GM18517 (cell line): ENCODE results near the gene DCUN1D2.
"Not testable (repeated sequence)": the region's sequence is repeated elsewhere in the genome, so short reads cannot be mapped to it uniquely, and the experiment has no call there.

ENCODE experiments used
- ATAC-seq: cut with Tn5 transposase; IDR thresholded peaks from one replicate; pipeline ENCODE4 v1.9.1; 2021; ENCODE audit warnings: mild to moderate bottlenecking, moderate library complexity; ENCODE audit not compliant: unreplicated experiment

DCUN1D2 gene

DNA sequence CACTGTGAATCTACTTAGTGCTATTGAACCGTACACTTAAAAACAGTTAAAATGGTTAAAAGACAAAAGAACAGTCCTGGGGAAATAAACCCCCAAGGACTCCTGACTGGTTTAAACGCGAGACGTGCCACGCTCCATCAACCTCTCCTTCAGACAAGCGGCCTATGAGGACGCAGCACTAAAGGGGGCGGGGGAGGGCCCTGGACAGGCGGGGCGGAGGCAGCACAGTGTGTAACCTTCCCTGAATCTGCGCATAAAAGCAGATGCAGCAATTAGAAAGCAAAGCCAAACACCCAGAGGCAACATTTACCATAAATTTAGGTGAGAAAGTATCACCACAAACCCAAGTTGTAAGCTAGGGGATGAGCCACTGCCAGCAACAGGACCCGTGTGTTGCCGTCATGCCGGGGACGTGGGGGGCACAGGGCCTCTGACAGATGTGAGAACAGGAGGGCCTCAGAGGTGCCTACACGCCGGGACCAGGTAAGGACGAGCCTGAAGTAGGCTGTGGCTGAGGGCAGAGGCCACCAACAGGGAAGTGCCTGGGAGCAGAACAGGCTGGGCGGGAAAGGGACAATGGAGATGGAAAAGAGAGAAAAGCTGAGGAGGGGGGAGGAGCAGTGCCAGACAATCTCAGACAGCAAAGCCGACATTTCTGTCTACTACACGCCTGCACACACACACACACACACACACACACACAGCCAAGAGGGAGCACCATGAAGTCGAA, 21.9 kb downstream of the DCUN1D2 start:
- no peak for ATAC-seq

DNA sequence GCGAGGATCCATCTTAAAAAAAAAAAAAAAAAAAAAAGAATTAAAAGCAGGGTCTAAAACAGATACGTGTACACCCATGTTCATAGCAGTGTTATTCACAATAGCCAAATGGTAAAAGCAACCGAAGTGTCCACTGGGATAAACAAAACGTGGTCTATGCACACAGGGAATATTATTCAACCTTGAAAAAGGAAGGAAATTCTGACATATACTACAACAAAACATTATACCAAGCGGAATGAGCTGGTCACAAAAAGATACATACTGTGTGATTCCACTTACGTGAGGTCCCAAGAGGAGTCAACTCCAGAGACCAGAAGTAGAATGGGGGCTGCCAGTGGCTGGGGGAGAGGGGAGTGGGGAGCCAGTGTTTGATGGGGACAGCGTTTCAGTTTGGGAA, 22.5 kb downstream of the DCUN1D2 start:
- no peak for ATAC-seq

DNA sequence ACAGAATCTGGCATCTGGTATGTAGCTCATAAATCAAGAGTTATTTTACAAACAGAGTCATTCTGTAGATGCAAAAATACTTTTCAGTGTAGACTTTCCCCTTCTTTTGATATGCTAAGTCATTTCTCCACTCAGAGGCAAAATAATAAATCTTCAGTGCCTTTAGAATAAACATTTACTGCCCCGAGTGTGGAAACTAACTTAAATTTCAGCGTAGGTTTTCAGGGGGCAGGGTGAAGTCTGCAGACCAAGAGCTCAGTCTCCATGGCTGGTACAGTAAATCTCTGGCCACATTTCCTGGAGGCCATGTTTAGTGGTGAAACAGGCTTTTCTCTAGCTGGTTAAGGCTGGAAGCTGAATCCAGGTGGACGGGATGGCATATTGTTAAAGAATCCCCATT, 24.1 kb downstream of the DCUN1D2 start:
- ATAC-seq = no peak

DNA sequence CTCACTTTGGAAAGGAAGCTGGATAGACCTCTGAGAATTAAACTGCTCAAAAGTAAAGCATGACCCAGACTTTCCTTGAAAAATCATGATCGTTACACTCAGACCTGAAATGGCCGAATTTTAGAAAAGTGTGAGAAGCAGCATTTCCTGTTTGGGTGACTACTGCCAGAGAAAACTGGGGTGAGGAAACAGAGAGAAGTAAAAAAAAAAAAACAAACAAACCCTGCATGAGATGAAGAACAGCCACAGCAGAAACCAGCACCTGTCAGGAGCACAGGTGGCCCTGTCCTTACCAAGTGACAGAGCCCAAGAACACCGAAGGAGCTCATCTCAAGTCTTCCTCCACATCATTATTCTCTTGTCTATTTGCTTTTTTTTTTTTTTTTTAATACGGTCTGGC, 25.2 kb downstream of the DCUN1D2 start:
- no peak for ATAC-seq

DNA sequence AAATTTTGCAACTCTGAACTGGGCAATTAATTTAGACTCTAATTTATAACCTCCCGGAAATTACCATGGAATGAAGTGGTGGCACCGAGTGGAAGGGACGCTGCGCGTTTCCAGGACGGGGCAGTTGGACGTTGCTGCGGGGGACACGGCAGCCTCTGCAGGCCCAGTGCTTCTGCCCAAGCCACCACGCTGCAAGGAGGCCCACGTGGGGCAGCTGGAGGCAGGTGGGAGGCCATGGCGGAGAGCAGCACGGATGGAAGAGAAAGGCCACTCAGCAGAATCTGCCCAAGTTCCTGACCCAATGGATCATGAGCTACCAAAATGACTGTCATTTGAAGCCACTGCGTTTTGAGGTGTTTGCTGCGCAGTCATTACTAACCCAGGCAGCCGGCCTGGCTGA, 26.0 kb downstream of the DCUN1D2 start:
- no peak for ATAC-seq

DNA sequence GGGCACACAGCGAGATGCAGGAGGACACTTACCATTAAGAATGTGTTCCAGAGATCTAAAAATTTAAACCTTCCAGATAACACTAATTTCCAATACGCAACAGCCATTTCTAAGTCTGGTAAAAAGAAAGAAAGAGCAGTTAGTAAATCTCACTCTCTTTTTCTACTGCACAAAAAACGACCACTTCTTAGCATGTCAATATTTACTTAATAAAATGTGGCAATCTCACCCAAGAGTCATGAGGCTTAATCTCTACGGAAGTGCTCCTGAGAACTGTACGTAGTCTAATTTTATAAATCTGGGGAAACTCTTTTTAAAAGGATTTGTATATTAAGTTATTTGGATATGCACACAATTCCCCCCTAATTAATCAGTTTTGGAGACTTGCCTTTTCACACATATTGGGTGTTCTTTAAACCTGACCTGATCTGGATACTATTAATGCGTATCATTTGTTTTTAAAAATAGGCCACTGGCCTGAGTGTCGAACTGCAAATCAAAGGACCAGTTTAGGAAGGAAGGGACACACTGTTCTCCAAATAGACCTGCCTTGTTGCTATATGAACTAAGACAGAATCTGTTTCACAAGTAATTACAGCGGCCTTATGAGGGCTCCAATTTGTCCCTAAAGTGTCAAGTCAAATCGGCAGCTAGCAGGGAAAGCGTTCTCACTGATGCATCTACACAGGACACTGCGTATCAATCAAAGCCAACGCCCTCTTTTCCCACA, 29.3 kb downstream of the DCUN1D2 start:
- no peak for ATAC-seq

DNA sequence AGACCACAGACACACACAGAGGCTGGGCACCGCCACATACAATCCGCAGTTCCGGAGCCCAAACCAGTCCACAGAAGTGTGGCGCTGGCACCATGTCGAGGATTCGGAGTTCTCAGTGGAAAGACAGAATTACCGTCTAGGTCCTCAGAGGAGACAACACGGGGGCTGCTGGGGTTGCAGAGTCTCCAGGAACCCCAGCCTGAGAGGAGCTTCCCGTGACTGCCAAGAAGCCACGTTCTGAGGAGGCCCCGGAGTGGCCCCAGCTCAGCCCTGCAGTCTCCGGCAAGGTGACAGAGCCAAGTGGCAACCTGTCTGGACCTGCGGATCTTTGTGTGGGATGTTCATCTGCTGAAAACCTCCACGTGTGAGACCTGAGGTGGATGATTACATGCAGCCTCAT, 29.9 kb downstream of the DCUN1D2 start:
- ATAC-seq = no peak

DNA sequence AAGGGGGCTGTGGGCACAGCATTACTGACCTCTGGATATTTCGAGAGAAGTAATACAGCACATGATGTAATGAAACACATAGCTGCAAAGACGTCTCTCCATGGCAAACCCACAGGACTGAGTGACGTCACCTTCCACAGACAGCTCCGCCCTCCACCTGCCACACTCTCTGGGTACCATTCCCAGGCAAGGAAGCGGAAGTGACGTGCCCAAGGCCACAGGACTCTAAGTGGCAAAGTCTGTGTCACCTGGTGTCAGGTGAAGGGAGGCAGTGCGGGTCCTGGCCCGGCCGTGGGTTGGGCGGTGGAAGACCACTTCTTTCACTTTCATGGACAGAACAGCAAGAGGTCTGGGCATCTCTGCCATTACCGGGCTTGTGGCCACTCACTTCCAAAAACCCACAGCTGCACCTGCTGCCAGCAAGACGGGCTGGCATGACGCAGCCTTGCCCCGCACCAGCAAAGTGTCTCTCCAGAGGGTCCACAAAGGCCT, 30.4 kb downstream of the DCUN1D2 start:
- ATAC-seq = no peak

DNA sequence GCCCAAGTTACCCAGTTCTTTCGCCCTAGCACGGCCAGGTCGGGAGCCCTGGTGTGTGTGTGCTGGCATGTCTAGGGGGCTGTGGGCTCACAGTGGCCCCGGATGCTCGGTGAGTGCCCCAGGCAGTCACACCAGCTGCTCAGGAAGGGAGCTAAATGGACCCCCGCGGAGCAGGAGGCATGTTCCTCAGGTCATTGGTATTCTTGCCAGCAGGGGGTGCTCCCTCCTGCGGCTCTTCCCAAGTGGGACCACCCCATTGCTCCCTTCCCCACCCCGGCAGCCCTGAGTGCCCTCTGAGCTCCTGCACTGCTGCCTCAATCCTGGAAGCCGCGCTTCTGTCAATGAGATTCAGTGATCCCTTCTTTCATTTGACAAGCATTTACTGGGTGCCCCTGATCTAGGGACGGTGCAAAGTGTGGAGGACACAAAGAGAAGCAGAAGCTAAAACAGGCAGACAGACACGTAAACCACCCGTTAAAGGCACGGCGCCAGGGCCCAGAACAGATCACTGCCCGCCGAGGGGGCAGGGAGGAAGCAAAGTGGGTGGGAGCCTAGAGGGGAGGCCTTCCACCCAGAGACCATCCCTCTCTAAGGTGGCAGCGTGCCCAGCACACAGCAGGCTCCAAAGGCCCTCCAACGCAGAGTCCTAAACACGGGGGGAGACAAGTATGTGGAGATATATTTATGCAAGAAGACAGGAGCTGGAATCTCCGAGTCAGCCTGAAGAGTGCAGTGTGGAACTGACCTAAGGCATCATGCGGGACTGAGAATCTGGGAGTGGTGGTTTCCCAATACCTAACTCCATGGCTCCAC, 32.1 kb downstream of the DCUN1D2 start:
- ATAC-seq = no peak

DNA sequence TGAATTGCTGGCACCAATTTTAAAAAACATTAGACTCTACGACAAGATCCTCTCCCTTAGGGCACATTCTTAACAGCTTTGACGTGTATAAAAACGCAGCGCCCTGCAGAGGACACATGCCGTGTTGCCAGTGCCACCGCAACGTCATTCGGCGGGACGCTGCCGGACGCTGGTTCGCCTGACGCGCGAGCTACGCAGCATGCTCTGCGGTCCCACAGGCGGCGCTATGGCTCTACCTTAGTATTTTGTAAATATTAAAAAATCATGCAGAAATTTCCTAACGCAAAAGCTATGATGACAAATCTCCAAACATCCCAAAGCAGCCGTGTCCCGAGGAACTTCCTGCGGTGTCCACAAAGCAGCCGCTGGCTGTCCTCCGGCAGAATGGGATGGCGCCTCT, 33.0 kb downstream of the DCUN1D2 start:
- ATAC-seq = no peak

DNA sequence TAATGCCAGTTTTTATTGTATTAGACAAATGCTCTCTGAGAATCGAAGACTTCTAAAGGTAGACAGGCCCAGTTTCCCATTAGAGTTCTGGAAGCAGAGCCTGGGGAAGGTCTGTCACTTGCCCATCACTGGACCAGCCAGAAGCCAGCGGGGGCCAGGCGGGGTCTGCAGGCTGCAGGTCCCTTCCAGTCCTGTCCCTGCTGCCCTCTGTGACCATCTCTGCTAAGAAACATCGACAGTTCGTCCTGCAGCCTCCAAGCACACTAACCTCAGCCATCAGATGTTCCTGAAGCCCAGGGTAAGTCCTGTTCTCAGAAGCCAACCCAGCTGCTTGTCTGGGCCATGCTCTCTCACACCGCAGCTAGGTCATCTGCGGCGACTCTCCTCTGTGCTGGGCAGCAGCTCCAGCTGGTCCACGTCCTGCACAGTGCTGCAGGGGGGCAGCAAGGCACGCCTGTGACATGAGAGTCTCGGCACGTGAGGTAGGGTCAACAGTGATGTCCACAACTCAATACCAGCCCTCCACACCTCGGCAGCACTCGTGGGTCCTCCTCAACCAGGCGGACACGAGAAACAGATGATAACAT, 34.3 kb downstream of the DCUN1D2 start:
- ATAC-seq = no peak

DNA sequence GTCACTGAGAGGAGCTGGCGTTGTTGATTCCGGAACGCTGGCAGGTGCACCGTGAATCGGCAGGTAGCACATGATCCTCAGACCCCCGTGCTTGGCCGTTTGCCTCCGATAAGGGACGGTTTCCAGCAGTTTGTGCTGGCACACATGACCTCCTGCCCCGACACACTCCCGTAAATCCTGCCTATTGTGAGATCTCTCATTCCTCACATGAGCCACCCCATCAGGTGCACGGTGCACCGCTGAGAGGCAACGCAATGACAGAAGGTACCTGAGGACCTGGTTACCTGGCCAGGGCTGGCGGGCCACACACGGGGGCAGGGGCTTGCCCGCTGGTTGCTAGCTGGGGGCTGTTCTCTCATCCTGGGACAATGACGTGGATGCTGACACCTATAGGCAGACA, 35.1 kb downstream of the DCUN1D2 start:
- ATAC-seq = no peak

DNA sequence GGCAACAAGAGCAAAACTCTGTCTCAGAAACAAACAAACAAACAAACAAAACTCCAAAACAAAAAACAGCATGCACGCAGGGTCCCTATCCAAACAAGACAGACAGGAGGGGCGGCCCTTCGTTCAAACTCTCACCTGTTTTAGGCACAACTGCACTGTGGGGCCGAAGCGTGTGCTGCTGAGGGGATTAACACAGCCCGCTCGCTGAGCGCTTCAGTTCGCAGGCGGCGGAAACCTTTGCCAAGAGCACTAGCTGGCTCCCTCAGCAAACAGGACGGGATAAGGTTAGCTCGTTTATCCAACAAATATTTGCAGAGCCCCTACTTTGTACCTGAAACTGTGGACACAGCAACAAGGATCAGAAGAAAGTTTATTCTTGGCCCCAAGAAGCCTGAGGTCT, 35.6 kb downstream of the DCUN1D2 start:
- ATAC-seq = no peak

DNA sequence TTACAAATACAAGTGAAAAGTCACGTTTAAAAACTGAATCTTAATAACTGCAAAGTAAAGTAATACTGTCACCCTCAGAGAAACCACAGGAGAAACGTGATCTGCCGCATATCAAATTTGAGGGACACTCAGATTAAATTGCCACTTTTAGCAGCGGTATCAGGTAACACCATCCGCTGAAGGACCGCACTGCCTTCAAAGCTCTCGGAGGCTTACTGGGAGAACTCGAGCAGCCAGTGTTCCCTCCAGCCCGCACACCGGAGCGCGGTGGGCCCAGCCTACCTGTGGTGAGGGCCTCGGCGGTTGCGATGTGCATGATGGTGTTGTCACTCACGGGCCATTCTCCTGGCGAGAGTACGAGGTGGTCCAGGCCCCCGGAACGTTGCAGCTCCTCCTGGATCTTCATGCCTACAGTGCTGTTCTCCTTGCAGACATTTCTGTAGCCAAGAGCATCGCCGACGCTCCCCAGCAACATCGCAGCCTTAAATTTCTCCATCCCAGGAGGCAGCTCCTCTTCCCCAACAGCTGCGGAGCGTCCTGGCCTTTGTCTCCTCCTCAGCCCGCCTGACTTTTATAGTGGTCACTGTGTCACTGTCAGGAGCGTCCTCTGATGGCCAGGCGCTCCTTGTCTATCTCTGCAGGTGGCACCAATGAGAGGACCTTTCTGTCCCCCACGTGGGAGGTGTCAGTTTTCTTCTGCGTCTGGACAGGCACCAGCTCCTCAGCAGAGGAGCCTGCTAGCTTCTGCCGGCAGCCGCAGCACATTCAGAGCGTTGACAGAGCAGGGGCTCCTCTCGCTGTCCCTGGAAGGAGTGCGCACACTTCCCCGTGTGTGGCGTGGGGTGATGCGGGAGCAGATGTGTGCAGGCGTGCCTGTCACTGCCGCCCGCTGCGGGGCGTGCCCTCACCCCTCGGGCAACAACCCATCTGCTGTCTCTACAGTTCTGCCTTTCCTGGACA, 37.3 kb downstream of the DCUN1D2 start, which contains the start of gene ADPRHL1:
TSS of gene ADPRHL1 (minus strand) at position 547 of the 960 bp plus-strand sequence. CDS start at position 496, 51 bp downstream.
- ATAC-seq = no peak

DNA sequence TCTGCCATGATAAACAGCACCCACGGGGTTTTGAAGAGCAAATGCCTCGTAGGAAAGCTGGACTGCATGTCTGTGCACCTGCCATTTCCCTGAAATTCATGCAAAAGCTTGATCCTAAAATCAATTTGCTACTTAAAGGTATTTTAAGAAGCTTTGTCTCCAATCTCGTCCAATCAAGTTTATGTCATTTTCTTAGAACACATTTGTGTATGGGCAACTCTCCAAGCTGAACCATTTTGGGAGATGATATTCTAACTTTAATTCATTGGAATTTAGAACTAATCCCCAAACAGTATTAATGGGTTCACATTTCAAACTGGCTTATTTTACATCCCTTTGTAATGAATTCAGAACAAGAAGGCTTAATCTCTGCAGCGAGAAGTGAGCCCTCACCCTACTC, 38.0 kb downstream of the DCUN1D2 start:
- no peak for ATAC-seq

DNA sequence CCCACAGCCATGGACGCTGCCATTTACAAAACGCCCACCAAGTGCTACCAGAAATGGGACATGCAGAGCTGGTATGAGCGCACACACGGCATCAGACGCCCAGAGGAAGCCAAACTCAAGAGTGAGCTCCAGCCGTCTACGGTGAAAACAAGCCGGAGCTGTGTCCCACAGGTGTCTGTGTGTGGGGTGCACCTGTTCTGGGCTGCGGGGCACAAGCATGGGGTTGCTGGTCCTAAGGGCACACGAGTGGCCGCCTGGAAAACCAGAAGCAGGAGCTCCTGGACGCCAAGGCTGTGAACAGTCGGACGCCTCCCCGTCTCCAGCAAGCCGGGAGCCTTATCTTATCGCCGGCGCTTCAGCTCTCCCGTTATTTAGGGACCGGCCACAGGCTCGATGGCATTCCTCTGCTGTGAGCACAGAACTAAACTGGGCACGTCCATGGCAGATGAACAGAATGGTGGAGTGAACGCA, 38.5 kb downstream of the DCUN1D2 start:
- no peak for ATAC-seq

DNA sequence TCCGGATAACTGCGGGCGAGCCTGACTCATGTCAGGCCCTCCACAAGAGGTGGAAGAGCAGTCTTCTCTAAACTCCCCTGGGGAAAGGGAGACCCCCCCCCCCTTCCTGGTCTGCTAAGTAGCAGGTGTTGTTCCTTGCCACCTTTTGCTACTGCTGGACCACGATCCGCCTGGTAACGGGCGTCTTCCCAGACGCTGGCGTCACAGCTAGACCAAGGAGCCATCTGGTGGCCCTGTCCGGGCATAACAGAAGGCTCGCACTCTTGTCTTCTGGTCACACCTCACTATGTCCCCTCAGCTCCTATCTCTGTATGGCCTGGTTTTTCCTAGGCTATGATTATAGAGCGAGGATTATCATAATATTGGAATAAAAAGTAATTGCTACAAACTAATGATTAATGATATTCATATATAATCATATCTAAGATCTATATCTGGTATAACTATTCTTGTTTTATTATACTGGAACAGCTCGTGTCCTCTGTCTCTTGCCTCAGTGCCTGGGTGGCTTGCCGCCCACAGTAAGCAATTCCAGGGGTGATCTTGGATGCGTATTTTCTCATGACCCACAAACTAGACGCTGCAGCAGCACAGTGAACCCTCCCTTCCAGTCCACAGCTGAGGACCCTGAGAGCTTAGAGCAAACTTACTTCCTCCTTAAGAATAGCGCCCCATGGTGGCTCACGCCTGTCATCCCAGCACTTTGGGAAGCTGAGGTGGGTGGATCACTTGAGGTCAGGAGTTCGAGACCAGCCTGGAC, 39.5 kb downstream of the DCUN1D2 start:
- not testable (repeated sequence) for ATAC-seq

DNA sequence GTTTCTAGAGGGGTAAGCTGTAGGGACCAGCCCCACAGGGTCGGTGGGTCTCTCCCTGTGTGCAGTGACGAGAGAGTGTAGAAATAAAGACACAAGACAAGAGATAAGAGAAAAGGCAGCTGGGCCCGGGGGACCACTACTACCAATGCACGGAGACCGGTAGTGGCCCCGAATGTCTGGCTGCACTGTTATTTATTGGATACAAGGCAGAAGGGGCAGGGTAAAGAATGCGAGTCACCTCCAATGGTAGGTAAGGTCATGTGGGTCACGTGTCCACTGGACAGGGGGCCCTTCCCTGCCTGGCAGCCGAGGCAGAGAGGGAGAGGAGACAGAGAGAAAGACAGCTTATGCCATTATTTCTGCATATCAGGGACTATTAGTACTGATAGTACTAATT, 40.2 kb downstream of the DCUN1D2 start:
- not testable (repeated sequence) for ATAC-seq

DNA sequence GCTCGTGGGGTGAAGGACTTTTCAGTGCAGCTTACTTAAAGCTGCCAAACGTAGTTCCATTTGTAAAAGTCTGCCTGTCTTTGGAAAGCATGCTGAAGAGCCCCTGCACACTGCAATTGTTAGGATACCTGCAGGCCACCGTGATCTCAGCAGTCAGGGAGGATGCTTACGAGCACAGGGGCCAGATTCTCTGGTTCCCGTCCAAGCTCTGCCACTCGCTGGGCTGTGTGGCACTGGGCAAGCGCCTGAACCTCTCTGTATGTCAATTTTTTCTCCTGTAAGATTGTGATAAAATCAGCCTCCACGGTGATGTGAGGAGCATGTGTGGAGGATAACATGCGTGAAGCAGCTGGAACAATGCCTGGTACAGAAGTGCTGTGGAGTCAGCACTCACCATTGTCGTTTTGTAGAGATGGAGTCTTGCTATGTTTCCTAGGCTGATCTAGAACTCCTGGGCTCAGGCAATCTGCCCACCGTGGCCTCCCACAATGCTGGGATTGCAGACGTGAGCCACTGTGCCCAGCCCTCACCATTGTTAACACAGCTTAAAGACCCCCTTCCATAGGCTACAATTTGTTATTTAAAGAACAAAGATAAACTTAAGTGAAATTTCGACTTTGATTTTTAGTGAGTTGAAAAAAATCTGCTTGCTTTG, 40.7 kb downstream of the DCUN1D2 start:
- no peak for ATAC-seq
